ENCODE measurements around the gene INPP5A.

GRCh38 chr10:132618158-132618919 lies 80.8 kb downstream of the INPP5A start:
- no peak for TF ChIP-seq EZH2phosphoT487 (IDR thresholded peaks at IDR 0.05; ENCODE audit: borderline replicate concordance, low read length)
- TF ChIP-seq, protein P1, sequence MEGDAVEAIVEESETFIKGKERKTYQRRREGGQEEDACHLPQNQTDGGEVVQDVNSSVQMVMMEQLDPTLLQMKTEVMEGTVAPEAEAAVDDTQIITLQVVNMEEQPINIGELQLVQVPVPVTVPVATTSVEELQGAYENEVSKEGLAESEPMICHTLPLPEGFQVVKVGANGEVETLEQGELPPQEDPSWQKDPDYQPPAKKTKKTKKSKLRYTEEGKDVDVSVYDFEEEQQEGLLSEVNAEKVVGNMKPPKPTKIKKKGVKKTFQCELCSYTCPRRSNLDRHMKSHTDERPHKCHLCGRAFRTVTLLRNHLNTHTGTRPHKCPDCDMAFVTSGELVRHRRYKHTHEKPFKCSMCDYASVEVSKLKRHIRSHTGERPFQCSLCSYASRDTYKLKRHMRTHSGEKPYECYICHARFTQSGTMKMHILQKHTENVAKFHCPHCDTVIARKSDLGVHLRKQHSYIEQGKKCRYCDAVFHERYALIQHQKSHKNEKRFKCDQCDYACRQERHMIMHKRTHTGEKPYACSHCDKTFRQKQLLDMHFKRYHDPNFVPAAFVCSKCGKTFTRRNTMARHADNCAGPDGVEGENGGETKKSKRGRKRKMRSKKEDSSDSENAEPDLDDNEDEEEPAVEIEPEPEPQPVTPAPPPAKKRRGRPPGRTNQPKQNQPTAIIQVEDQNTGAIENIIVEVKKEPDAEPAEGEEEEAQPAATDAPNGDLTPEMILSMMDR (conservative IDR thresholded peaks at IDR 0.05; ENCODE audit: low read depth, low read length): no peak
- TF ChIP-seq EZH2 (IDR thresholded peaks at IDR 0.05; ENCODE audit: low read length, unreplicated experiment): no peak

Data from PC-3 (cell line).